WTC11 (cell line): ENCODE results near the gene MAS1. TPM values are rescaled to one million over a fixed set of nuclear protein-coding genes. Genes with fewer than 3 reads are reported as not detected.

Experiments
- ATAC-seq: fragments of 200-7000 bp; cut with Tn5 transposase; 2 replicates; pipeline ENCODE4 v1.10.0; 2021; ENCODE audit warnings: mild to moderate bottlenecking, moderate library complexity
- CTCF ChIA-PET: fragments of 300-600 bp; sonication (Branson Sonifier 250); formaldehyde crosslinking; loops from one replicate; lab custom pipeline; 2021; ENCODE audit warnings: antibody characterized with exemption; lab: Charles Lee
- POLR2A ChIA-PET: fragments of 350-600 bp; sonication (Branson Sonifier 250); formaldehyde crosslinking; loops from one replicate; lab custom pipeline; 2021; ENCODE audit warnings: antibody characterized with exemption; lab: Charles Lee
- DNase-seq: peaks from one replicate; pipeline ENCODE4 v3.0.0; 2021; ENCODE audit warnings: low spot score
- H3K27ac Mint-ChIP-seq: 2 replicates; pipeline ENCODE4 v1.8.0; 2021; ENCODE audit warnings: mixed read lengths
- H3K27me3 Mint-ChIP-seq: 2 replicates; pipeline ENCODE4 v1.8.0; 2021; ENCODE audit warnings: low read depth, mild to moderate bottlenecking, moderate library complexity, mixed read lengths
- H3K36me3 Mint-ChIP-seq: 2 replicates; pipeline ENCODE4 v1.8.0; 2021; ENCODE audit warnings: mixed read lengths
- H3K4me1 Mint-ChIP-seq: 2 replicates; pipeline ENCODE4 v1.8.0; 2022; ENCODE audit warnings: mixed read lengths
- H3K4me3 Mint-ChIP-seq: 2 replicates; pipeline ENCODE4 v1.8.0; 2021; ENCODE audit warnings: mild to moderate bottlenecking, moderate library complexity, mixed read lengths
- H3K9me3 Mint-ChIP-seq: 2 replicates; pipeline ENCODE4 v1.8.0; 2021; ENCODE audit warnings: mixed read lengths
- ATF2 ChIP-seq: sonication (generic); formaldehyde crosslinking; IDR thresholded peaks from 2 replicates; pipeline ENCODE4 v1.8.1; 2022; ENCODE audit warnings: low read depth, missing genetic modification reagents, borderline replicate concordance
- CBFB ChIP-seq: sonication (generic); formaldehyde crosslinking; IDR thresholded peaks from 2 replicates; pipeline ENCODE4 v1.8.1; 2022; ENCODE audit warnings: mild to moderate bottlenecking, low read depth, missing genetic modification reagents
- ELF4 ChIP-seq: sonication (generic); formaldehyde crosslinking; IDR thresholded peaks from 2 replicates; pipeline ENCODE4 v1.8.1; 2022; ENCODE audit warnings: low read depth, mild to moderate bottlenecking, moderate library complexity, missing genetic modification reagents
- ESRRA ChIP-seq: sonication (generic); formaldehyde crosslinking; IDR thresholded peaks from 2 replicates; pipeline ENCODE4 v1.8.1; 2022; ENCODE audit warnings: mild to moderate bottlenecking, missing genetic modification reagents, borderline replicate concordance
- FOXJ3 ChIP-seq: sonication (generic); formaldehyde crosslinking; IDR thresholded peaks from 2 replicates; pipeline ENCODE4 v1.9.0; 2021; ENCODE audit warnings: missing genetic modification reagents, mild to moderate bottlenecking, borderline replicate concordance
- IRF2 ChIP-seq: sonication (generic); formaldehyde crosslinking; IDR thresholded peaks from 2 replicates; pipeline ENCODE4 v1.8.0; 2022; ENCODE audit warnings: low read depth, missing genetic modification reagents, borderline replicate concordance
- JAZF1 ChIP-seq: fragments of 250-450 bp; sonication (Bioruptor Pico); IDR thresholded peaks from 2 replicates; pipeline ENCODE4 v1.9.0; 2021; ENCODE audit warnings: moderate library complexity, mild to moderate bottlenecking, inconsistent platforms
- JUN ChIP-seq: sonication (generic); formaldehyde crosslinking; IDR thresholded peaks from 2 replicates; pipeline ENCODE4 v1.8.0; 2023; ENCODE audit warnings: mild to moderate bottlenecking, missing genetic modification reagents
- KAT7 ChIP-seq: sonication (generic); formaldehyde crosslinking; IDR thresholded peaks from 2 replicates; pipeline ENCODE4 v1.8.1; 2023; ENCODE audit warnings: missing genetic modification reagents, mild to moderate bottlenecking, borderline replicate concordance
- NFATC4 ChIP-seq: fragments of 250-450 bp; sonication (Bioruptor Pico); IDR thresholded peaks from 2 replicates; pipeline ENCODE4 v1.9.0; 2021; ENCODE audit warnings: mild to moderate bottlenecking
- NFYB ChIP-seq: sonication (generic); formaldehyde crosslinking; conservative IDR thresholded peaks from 2 replicates; pipeline ENCODE4 v1.8.0; 2022; ENCODE audit warnings: low read depth, missing genetic modification reagents
- NR2C2 ChIP-seq: sonication (generic); formaldehyde crosslinking; IDR thresholded peaks from 2 replicates; pipeline ENCODE4 v1.8.0; 2022; ENCODE audit warnings: mild to moderate bottlenecking, missing genetic modification reagents
- SP1 ChIP-seq: sonication (generic); formaldehyde crosslinking; conservative IDR thresholded peaks from 2 replicates; pipeline ENCODE4 v1.8.1; 2022; ENCODE audit warnings: missing genetic modification reagents
- TCF7 ChIP-seq: sonication (generic); formaldehyde crosslinking; IDR thresholded peaks from 2 replicates; pipeline ENCODE4 v1.8.0; 2022; ENCODE audit warnings: mild to moderate bottlenecking, low read depth, missing genetic modification reagents, moderate library complexity
- TEAD4 ChIP-seq: sonication (generic); formaldehyde crosslinking; IDR thresholded peaks from 2 replicates; pipeline ENCODE4 v1.8.0; 2022; ENCODE audit warnings: mild to moderate bottlenecking, missing genetic modification reagents
- TP53 ChIP-seq: sonication (generic); formaldehyde crosslinking; IDR thresholded peaks from 2 replicates; pipeline ENCODE4 v1.8.1; 2023; ENCODE audit warnings: mild to moderate bottlenecking, missing genetic modification reagents
- ZBTB21 ChIP-seq: sonication (generic); formaldehyde crosslinking; IDR thresholded peaks from 2 replicates; pipeline ENCODE4 v1.8.1; 2023; ENCODE audit warnings: mild to moderate bottlenecking, missing genetic modification reagents, borderline replicate concordance
- ZNF121 ChIP-seq: sonication (generic); formaldehyde crosslinking; IDR thresholded peaks from 2 replicates; pipeline ENCODE4 v1.8.0; 2023; ENCODE audit warnings: missing genetic modification reagents
- ZNF232 ChIP-seq: sonication (generic); formaldehyde crosslinking; IDR thresholded peaks from 2 replicates; pipeline ENCODE4 v1.8.0; 2022; ENCODE audit warnings: mild to moderate bottlenecking, missing genetic modification reagents
- ZNF317 ChIP-seq: sonication (generic); formaldehyde crosslinking; IDR thresholded peaks from 2 replicates; pipeline ENCODE4 v1.8.1; 2023; ENCODE audit warnings: low read depth, mild to moderate bottlenecking, moderate library complexity, missing genetic modification reagents, borderline replicate concordance
- ZNF416 ChIP-seq: fragments of 250-450 bp; sonication (Bioruptor Pico); IDR thresholded peaks from 2 replicates; pipeline ENCODE4 v1.9.0; 2021; ENCODE audit warnings: mild to moderate bottlenecking, inconsistent platforms
- total RNA-seq: library from RNA; stranded (reverse); gene quantifications from 3 replicates; pipeline ENCODE4 v1.2.3, GENCODE V29; 2021
- TF ChIP-seq, protein P1 (sequence below): sonication (generic); formaldehyde crosslinking; IDR thresholded peaks from 2 replicates; pipeline ENCODE4 v1.8.1; 2023; ENCODE audit warnings: mild to moderate bottlenecking, missing genetic modification reagents, borderline replicate concordance
- TF ChIP-seq, protein P2 (sequence below): sonication (generic); formaldehyde crosslinking; IDR thresholded peaks from 2 replicates; pipeline ENCODE4 v1.8.1; 2023; ENCODE audit warnings: mild to moderate bottlenecking, missing genetic modification reagents, moderate library complexity

Gene MAS1
- total RNA-seq, 1 experiment from 2014 or later: 0.68 TPM

DNA sequence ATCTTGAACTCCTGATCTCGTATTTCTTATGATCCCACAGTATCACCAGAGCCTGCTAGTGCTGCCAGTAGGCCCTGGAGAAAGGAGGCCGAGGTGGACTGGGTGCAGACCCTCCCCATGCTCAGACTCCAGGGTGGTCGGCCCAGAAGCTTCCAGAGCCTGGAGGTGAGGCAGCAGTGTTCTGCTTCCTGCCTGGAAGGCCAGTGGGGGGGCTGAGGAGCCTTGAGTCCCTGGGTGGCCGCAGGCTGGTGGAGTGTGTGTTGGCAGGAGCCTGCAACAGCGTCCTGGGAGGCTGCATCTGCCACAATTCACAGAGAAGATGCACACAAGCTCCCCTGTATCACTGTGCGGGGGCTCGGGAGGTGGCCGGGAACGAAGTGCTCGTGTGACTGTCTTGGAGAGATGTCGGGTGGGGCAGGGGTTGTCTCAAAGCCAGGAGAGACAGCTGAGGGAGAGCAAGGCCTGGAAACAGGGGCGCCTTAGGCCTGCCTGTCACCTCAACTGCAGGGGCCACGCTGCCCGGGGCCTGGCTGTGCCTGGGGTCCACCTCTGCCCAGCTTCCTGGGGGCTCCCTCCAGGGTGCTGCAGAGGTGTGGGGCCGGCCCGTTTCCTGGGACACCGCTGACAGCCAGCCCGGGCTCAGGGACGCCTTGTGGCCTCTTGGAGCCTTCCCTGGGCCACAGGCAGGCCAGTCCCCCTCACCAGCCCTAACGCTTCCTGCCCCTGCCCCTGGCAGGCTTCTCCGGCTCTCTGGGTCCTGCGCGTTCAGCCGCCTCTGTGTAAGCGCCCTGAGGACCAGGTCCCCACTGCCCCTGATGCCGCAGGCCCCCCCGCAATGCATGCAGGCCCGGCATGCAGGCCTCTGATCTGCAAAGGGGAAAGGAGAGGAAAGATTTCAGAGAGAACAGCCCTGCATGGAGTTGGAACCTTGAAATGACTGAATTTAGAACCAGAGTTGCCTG, 24.2 kb upstream of the MAS1 start:
- no peaks in the 10 kb centered on the region for H3K27me3 Mint-ChIP-seq
- ChIA-PET CTCF (no interaction called here), POLR2A (interaction anchor here (0.6 kb wide), 1 partner anchor 88 kb away, joined by 3 read pairs; no protein-coding TSS in a partner anchor)
- no peak for TF ChIP-seq IRF2 (CRISPR knock-in tag)
- TF ChIP-seq, protein P1, sequence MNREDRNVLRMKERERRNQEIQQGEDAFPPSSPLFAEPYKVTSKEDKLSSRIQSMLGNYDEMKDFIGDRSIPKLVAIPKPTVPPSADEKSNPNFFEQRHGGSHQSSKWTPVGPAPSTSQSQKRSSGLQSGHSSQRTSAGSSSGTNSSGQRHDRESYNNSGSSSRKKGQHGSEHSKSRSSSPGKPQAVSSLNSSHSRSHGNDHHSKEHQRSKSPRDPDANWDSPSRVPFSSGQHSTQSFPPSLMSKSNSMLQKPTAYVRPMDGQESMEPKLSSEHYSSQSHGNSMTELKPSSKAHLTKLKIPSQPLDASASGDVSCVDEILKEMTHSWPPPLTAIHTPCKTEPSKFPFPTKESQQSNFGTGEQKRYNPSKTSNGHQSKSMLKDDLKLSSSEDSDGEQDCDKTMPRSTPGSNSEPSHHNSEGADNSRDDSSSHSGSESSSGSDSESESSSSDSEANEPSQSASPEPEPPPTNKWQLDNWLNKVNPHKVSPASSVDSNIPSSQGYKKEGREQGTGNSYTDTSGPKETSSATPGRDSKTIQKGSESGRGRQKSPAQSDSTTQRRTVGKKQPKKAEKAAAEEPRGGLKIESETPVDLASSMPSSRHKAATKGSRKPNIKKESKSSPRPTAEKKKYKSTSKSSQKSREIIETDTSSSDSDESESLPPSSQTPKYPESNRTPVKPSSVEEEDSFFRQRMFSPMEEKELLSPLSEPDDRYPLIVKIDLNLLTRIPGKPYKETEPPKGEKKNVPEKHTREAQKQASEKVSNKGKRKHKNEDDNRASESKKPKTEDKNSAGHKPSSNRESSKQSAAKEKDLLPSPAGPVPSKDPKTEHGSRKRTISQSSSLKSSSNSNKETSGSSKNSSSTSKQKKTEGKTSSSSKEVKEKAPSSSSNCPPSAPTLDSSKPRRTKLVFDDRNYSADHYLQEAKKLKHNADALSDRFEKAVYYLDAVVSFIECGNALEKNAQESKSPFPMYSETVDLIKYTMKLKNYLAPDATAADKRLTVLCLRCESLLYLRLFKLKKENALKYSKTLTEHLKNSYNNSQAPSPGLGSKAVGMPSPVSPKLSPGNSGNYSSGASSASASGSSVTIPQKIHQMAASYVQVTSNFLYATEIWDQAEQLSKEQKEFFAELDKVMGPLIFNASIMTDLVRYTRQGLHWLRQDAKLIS: no peak
- TF ChIP-seq NFATC4: no peak
- TF ChIP-seq ZNF317: no peak
- TF ChIP-seq SP1: no peak
- no peak for TF ChIP-seq TEAD4
- TF ChIP-seq FOXJ3 (CRISPR knock-in tag): no peak
- TF ChIP-seq ATF2 (CRISPR knock-in tag): no peak
- TF ChIP-seq ELF4: no peak
- TF ChIP-seq JAZF1 (CRISPR knock-in tag): no peak
- no peak for TF ChIP-seq ZNF232 (CRISPR knock-in tag)
- peaks cover 17% of the 10 kb centered on the region for H3K9me3 Mint-ChIP-seq
- ATAC-seq (no peak), DNase-seq (no peak)
- no peaks in the 10 kb centered on the region for H3K4me1 Mint-ChIP-seq
- no peak overlapping the region for H3K4me3 Mint-ChIP-seq
- peaks cover 5% of the 10 kb centered on the region; the same call in 1 of the 2 replicates for H3K36me3 Mint-ChIP-seq
- no peak overlapping the region for H3K27ac Mint-ChIP-seq

DNA sequence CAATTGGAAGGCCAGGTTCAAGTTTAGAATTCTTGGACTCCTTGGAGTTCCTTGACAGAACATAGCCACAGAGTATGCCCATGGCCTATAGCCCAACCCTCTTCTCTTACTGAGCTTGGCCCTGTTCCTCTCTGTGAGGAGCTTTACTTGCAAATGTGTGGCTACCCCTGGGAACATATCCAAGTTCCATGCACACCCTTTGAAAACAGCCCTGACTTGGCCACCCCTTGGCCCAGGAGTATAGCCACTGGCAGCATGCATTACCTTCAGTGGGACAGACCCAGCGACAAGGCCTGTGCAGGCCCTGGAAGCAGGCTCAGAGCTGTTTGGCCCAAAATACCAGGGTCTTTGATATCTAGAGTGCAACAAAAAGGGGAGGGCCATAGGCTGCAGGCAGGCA, 19.5 kb upstream of the MAS1 start:
- DNase-seq (no peak), ATAC-seq (no peak)
- Mint-ChIP-seq H3K4me3 (no peak overlapping the region), H3K27me3 (no peaks in the 10 kb centered on the region), H3K9me3 (peaks cover 23% of the 10 kb centered on the region), H3K4me1 (peaks cover 16% of the 10 kb centered on the region), H3K27ac (no peak overlapping the region), H3K36me3 (peaks cover 5% of the 10 kb centered on the region; the same call in 1 of the 2 replicates)
- ChIA-PET POLR2A (no interaction called here), CTCF (interaction anchor here (1.0 kb wide), 1 partner anchor 19 kb away, joined by 3 read pairs; no protein-coding TSS in a partner anchor)
- no peak for TF ChIP-seq ZNF121 (CRISPR knock-in tag)
- no peak for TF ChIP-seq SP1
- TF ChIP-seq TEAD4: no peak
- no peak for TF ChIP-seq TCF7
- no peak for TF ChIP-seq ZNF416 (CRISPR knock-in tag)
- no peak for TF ChIP-seq JUN (CRISPR knock-in tag)
- no peak for TF ChIP-seq CBFB
- TF ChIP-seq, protein P2, sequence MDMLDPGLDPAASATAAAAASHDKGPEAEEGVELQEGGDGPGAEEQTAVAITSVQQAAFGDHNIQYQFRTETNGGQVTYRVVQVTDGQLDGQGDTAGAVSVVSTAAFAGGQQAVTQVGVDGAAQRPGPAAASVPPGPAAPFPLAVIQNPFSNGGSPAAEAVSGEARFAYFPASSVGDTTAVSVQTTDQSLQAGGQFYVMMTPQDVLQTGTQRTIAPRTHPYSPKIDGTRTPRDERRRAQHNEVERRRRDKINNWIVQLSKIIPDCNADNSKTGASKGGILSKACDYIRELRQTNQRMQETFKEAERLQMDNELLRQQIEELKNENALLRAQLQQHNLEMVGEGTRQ (CRISPR knock-in tag): no peak
- no peak for TF ChIP-seq NFYB (CRISPR knock-in tag)
- no peak for TF ChIP-seq TP53
- TF ChIP-seq ESRRA (CRISPR knock-in tag): no peak
- no peak for TF ChIP-seq NR2C2
- no peak for TF ChIP-seq ZBTB21 (CRISPR knock-in tag)
- TF ChIP-seq KAT7 (CRISPR knock-in tag): no peak
